ENCODE results near the gene GALNT17. TPM values are rescaled to one million over a fixed set of nuclear protein-coding genes. Genes with fewer than 3 reads are reported as not detected.

GALNT17 gene
- total RNA-seq, 1 donor: 0.18 TPM

GRCh38 chr7:71705217-71705616 lies 573.3 kb downstream of the GALNT17 start:
- no peak overlapping the region for H3K4me3 ChIP-seq (ENCODE audit: low read depth, low read length)
- DNase-seq (ENCODE audit: low read depth): no peak
- TF ChIP-seq CTCF (IDR thresholded peaks at IDR 0.05; ENCODE audit: insufficient read depth, low read length): no peak

GRCh38 chr7:71705901-71706596 lies 574.1 kb downstream of the GALNT17 start:
- TF ChIP-seq CTCF (IDR thresholded peaks at IDR 0.05; ENCODE audit: insufficient read depth, low read length): no peak
- DNase-seq (ENCODE audit: low read depth): no peak
- no peak overlapping the region for H3K4me3 ChIP-seq (ENCODE audit: low read depth, low read length)

- no peak for TF ChIP-seq CTCF (IDR thresholded peaks at IDR 0.05; ENCODE audit: insufficient read depth, low read length)
- no peak for DNase-seq (ENCODE audit: low read depth)
- H3K4me3 ChIP-seq (ENCODE audit: low read depth, low read length): no peak overlapping the region
Measured at GRCh38 chr7:71706597-71706975, 574.6 kb downstream of the GALNT17 start.

GRCh38 chr7:71707041-71707440 lies 575.1 kb downstream of the GALNT17 start:
- DNase-seq (ENCODE audit: low read depth): no peak
- no peak for TF ChIP-seq CTCF (IDR thresholded peaks at IDR 0.05; ENCODE audit: insufficient read depth, low read length)
- H3K4me3 ChIP-seq (ENCODE audit: low read depth, low read length): no peak overlapping the region

GRCh38 chr7:71708710-71709109 lies 576.8 kb downstream of the GALNT17 start:
- no peak for TF ChIP-seq CTCF (IDR thresholded peaks at IDR 0.05; ENCODE audit: insufficient read depth, low read length)
- H3K4me3 ChIP-seq (ENCODE audit: low read depth, low read length): no peak overlapping the region
- DNase-seq (ENCODE audit: low read depth): no peak

- no peak for TF ChIP-seq CTCF (IDR thresholded peaks at IDR 0.05; ENCODE audit: insufficient read depth, low read length)
- no peak for DNase-seq (ENCODE audit: low read depth)
- H3K4me3 ChIP-seq (ENCODE audit: low read depth, low read length): no peak overlapping the region
Measured at GRCh38 chr7:71710442-71710841, 578.5 kb downstream of the GALNT17 start.

GRCh38 chr7:71712653-71713180 lies 580.8 kb downstream of the GALNT17 start:
- no peak for TF ChIP-seq CTCF (IDR thresholded peaks at IDR 0.05; ENCODE audit: insufficient read depth, low read length)
- no peak overlapping the region for H3K4me3 ChIP-seq (ENCODE audit: low read depth, low read length)
- DNase-seq (ENCODE audit: low read depth): no peak

All from fibroblast of the aortic adventitia (primary cell).